Right kidney (tissue), 1 donor: Measurements from ENCODE around the gene WNT5A.
A peak's percentile ranks its signal among the peaks of the same experiment; 100 is the strongest.

Experiments
- DNase-seq: peaks from one replicate; pipeline ENCODE4 v3.0.0-alpha.2; 2016

The WNT5A gene

DNA sequence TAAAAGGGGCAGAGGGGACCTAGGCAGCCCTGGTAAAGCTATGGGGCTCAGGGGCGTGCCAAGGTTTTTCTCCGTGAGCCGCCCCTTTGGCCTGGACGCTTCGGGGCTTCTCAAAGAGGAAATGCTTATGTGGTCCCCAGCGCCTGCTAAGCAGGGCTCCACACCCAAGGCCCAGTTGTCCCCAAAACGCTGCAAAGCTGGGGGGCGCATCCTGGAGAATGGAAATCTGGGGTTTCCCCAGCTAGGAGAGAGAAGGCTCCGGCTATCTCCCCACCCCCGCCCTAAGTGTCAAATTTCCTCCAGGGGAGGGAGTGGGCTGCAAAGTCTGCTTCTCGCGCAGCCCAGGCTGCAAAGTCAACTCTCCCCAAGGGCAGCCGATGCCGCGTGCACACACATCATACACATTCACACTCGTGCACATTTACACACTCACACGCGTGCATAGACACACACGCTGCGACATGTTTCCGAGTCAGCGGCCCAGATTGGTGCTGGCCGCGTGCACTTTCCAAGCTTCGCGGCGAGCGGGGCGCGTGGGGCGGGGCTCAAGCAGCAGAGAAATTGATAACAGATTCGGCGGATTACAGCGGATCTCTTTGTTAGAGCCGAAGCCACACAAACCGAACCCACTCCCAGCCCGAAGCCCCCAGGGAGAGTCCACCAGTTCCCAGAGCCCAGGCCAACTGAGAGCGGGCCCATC lies 4.5 kb downstream of the WNT5A start:
- peak; percentile 75 for DNase-seq

GRCh38 chr3:55481744-55482495 lies 5.2 kb downstream of the WNT5A start:
- peak; percentile 58 for DNase-seq

DNA sequence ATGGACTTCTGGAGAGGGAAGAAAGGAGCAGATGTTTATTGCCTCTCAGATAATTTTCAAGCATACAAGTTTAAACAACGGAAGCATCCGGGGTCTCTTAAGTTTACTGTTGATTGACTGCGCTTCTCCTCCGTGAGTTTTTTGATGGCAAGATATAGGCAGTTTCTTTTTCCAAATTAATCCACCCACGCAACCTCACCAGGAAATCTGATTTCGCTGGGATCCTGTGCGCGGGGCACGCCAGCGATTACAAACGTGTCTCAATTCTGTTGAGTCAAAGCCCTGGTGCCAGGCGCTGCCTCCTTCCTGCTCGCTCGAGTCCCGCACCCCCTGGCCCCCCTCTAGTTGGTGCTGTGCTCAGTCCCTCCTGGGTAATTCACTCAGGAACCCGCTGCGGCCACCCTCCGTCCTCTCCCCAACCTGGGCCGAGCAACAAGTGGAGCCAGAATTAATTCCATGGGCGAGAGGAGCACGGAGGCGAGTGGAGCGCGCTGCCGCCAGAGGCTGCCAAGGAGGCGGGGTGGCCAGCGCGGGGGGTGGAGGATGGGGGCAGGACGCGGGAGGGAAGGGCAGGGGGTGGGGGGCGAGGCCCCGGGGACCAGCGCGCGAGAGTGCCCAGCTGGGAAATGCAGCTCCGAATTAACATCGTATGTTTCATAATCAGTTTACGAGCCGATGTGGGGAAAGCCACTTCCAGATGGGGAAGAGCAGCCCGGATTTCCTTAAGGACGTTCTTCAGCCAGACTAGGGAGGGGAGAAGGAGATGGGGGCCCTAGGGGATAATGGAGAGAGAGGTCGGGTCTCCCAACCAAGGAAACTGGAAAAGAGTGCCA lies 6.0 kb downstream of the WNT5A start:
- DNase-seq = peak; percentile 67

DNA sequence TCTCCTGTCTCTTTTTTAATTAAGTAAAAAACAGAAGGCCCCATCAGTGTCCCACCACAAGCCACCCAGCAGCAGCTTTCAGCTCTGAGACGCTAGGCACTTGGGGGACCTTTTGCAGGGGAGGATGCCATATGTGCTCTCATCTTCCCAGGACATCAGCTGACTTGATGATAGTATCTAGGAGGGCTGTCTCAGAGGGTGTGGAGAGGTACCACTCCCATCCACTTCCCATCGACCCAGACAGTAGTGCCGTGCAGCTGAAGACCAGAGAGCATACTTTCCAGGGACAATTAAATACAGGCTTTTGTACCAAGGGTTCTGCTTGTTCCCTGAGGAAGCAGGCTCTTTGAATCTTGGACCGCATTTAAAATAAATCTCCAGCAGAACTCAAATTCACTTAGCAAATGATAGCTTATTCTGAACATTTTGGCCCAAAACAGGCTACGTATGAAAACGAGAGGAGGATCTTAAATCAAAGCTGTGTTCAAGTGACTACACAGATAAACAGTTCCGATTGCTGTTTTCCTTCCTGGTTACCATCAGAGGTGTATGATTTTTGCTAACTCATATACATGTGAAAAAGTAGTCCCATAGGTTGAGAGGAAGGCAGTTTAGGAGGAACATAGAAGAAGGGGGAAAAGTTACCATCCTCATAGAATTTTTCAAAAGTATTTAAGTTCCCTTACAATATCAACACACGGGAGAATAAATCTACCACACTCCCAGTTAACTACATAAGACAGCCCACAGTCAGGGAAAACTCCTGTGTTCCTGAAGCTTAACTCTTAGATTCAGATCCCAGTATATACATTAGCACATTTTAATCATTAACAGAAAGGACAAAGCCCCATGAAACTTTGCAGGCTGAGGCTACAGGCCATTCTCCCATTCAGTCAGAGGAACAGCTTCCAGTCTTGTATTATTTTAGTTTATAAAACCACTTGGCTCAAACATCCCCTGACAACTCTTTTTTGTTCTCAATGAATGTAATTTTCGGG lies 9.5 kb downstream of the WNT5A start:
- no peak for DNase-seq

GRCh38 chr3:55476515-55476914 lies 10.6 kb downstream of the WNT5A start:
- no peak for DNase-seq

DNA sequence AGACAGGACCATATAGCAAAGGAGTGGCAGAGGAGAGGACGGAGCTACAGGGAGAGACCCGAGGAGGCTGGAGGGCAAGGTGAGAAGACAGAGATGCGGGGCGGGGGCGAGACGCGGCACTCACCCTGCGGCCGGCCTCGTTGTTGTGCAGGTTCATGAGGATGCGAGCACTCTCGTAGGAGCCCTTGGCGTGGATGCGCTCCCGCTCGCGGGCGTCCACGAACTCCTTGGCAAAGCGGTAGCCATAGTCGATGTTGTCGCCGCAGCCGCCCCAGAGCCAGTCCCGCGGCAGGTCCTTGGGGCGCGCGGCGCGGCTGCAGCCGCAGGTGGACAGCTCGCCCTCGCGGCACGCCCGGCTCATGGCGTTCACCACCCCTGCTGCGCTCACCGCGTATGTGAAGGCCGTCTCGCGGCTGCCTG lies 12.9 kb downstream of the WNT5A start:
- DNase-seq = no peak

GRCh38 chr3:55473788-55474187 lies 13.3 kb downstream of the WNT5A start:
- no peak for DNase-seq

- no peak for DNase-seq
Observed at GRCh38 chr3:55471522-55472280, 15.4 kb downstream of the WNT5A start.

- no peak for DNase-seq
Observed at GRCh38 chr3:55471084-55471483, 16.0 kb downstream of the WNT5A start.

GRCh38 chr3:55469957-55470526 lies 17.1 kb downstream of the WNT5A start:
- no peak for DNase-seq

GRCh38 chr3:55468251-55468650 lies 18.9 kb downstream of the WNT5A start:
- no peak for DNase-seq

DNA sequence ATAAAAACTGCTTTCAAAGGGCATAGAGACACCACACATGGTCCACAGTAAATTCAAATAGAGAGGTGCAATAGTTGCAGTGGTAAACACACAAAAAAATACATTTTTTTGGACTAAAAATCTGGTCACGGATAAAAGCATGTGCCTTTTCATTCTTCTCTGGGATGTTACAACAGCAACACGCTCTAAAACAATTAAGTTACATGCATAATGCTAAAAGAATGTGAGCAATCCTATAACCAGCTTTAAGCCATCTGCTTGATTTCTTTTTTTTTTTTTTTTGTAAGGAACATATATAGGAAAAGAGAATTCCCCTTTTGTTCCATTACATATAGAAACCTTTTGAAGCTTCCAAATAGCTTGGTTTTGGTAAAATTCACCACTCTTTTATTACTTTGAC lies 20.0 kb downstream of the WNT5A start:
- DNase-seq = no peak

GRCh38 chr3:55466526-55466925 lies 20.6 kb downstream of the WNT5A start:
- DNase-seq = no peak

DNA sequence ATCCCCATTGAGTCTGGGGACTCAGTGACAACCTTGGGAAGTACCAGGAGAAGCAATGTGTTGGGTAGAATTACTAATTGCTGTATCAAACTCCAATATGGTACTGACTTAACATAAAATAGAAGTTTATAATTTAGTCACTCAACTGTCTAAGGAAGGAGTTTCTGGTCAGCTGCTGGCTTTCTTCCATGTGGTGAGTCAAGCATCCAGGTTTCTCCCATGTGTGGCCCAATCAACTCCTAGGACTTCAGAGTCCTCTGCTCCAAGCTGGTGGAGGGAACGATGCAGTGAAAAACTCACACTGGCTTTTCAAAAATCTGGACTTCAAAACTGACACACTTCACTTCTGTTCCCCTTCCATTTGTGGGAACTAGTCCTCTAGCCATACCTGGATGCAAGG lies 25.2 kb downstream of the WNT5A start:
- DNase-seq = no peak

GRCh38 chr3:55459838-55460237 lies 27.3 kb downstream of the WNT5A start:
- DNase-seq = no peak

DNA sequence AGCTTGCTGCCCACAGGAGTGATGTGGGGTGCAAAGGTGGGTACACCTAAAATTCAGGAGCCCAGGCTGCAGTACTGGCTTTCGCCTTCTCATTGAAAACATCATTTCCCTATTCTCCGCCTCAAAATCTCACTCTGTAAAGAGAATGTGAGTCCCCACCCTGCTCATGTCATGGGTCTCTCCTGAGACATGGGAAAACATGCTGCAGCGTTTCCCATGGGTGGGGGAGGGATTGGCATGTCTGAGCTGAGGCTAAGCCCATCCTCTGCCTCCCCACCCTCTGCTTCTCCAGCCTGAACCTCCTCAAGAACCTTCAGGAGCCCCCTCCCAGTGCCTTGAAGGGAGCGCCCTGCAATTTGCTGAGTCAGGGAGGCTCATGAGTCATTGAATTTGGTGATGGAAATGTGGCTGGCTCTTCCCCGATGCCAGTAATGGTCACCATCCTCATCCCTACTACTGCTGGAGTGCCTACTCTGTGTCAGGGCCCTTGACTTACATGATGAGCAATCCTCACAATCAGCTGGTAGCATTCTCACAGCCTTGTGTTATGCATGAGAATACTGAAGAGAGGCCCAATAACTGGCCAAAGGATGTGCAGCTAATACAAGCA lies 28.8 kb downstream of the WNT5A start:
- DNase-seq = no peak

DNA sequence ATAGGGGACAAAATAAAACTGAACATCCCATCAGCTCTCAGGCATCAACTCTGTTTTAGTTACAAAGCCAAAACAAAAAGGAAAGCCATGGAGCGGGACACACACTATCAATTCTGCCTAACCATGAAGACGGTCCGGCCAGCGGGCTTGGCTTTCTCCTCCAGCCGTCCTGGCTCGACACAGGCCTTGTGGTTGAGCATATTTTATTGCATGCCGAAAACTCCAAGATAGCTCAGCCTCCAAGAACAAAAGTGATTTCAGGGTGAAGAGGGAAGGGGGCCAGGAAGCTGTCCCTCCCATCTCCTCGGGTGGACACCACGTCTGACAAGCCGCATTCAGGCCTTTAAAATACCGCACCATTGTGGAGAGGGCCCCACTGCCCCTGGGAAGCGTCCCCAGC lies 31.2 kb downstream of the WNT5A start:
- DNase-seq = no peak

DNA sequence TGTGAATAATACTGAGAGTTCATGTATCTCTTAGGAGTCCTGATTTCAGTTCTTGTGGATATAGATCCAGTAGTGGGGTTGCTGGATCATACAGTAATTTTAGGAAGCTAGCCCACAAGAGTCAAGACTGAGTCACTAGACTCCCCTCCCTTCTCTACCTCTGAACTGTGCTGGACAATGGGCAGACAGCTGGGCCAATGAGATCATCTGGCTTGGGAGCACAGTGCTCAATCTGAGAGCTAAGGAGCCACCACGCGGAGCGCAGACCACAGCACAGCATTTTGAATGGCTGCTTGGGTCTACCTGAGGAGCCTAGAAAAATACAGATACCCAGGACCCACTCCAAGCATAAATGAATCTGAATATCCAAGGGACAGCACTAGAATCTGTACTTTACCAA lies 32.5 kb downstream of the WNT5A start:
- no peak for DNase-seq

- no peak for DNase-seq
Observed at GRCh38 chr3:55453886-55454496, 33.1 kb downstream of the WNT5A start.

- DNase-seq = no peak
Observed at GRCh38 chr3:55452886-55453285, 34.2 kb downstream of the WNT5A start.
